ENCODE data around the gene LYPD6.
"Not testable (repeated sequence)": the region's sequence is repeated elsewhere in the genome, so short reads cannot be mapped to it uniquely, and the experiment has no call there.

LYPD6 gene

GRCh38 chr2:149488706-149489440 is 158.5 kb downstream of the LYPD6 start:
- no peak overlapping the region for H3K27ac ChIP-seq
- no peak for DNase-seq (ENCODE audit: low read depth, low spot score)

DNA sequence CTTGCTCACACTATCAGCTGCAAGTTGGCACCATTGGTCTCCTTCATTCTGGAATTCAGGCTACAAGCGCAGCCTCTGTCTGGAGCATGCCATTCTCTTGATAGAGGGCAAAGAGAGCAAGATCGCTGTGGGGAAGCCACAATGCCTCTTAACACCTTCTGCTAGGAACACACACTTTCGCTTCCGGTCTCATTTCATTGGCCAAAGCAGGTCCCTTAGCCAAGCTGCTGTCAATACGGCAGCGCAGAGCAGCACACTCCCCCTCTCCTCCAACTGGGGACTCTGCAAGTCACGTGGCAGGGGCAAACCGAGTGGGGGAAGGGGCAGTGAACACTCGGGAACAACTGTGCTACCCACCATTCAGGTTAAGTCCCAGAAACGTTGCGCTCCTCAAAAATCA is 159.1 kb downstream of the LYPD6 start:
- no peak overlapping the region for H3K27ac ChIP-seq

GRCh38 chr2:149490296-149490695 is 159.9 kb downstream of the LYPD6 start:
- DNase-seq (ENCODE audit: low read depth, low spot score), result no peak
- H3K27ac ChIP-seq, result no peak overlapping the region

More for the DNA sequence above, 159.1 kb downstream of the LYPD6 start:
- no peak for DNase-seq (ENCODE audit: low read depth, low spot score)

DNA sequence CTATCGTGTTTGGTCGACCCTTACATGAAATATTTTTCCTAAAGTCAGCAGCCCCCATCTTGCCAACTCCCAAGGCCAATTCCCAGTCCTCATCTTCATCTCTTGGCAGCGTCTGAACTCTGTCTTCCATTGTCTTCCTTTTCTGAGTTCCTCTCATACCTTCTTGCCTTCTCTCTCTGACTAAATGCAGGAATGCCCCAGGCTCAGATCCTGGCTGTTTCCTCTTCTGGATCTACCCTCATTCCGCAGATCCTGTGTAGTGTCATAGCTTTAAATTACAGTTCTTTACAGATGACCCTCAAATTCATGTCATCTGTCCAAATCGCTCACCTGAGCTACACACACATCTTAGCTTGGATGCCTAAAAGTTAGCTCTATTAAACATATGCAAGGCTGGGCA is 162.5 kb downstream of the LYPD6 start:
- no peak overlapping the region for H3K27ac ChIP-seq
- no peak for DNase-seq (ENCODE audit: low read depth, low spot score)

- H3K27ac ChIP-seq; DNase-seq (ENCODE audit: low read depth, low spot score): not testable (repeated sequence)
Observed at GRCh38 chr2:149499204-149499603, 168.8 kb downstream of the LYPD6 start.

DNA sequence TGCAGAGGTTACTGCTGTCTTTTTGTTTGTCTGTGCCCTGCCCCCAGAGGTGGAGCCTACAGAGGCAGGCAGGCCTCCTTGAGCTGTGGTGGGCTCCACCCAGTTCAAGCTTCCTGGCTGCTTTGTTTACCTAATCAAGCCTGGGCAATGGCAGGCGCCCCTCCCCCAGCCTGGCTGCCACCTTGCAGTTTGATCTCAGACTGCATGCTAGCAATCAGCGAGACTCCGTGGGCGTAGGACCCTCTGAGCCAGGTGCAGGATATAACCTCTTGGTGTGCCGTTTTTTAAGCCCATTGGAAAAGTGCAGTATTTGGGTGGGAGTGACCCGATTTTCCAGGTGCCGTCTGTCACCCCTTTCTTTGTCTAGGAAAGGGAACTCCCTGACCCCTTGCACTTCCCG is 176.4 kb downstream of the LYPD6 start:
- not testable (repeated sequence) for DNase-seq (ENCODE audit: low read depth, low spot score); H3K27ac ChIP-seq

GRCh38 chr2:149507974-149508373 is 177.6 kb downstream of the LYPD6 start:
- no peak overlapping the region for H3K27ac ChIP-seq
- no peak for DNase-seq (ENCODE audit: low read depth, low spot score)

DNA sequence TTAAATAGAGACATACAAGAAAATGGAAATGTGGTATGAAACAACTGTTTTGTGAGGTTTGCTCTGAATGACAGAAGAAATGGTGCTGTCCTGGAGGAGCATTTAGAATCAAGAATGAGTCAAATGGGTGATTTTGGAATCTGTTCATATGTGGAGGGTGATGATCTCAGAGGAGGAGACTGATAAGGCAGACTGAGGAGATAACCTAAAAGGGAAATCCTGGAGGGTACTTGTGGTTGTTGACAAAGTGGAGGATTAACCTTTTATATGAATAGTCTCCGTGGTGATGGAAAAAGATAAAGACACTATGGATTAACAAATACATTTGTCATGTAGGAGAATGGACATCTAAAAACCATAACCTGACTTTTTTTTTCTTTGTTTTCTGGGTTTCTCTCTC is 183.1 kb downstream of the LYPD6 start:
- H3K27ac ChIP-seq, result no peak overlapping the region
- DNase-seq (ENCODE audit: low read depth, low spot score), result no peak
